Measurements from ENCODE around the gene COL11A2.
A peak's percentile ranks its signal among the peaks of the same experiment; 100 is the strongest.

COL11A2 gene

DNA sequence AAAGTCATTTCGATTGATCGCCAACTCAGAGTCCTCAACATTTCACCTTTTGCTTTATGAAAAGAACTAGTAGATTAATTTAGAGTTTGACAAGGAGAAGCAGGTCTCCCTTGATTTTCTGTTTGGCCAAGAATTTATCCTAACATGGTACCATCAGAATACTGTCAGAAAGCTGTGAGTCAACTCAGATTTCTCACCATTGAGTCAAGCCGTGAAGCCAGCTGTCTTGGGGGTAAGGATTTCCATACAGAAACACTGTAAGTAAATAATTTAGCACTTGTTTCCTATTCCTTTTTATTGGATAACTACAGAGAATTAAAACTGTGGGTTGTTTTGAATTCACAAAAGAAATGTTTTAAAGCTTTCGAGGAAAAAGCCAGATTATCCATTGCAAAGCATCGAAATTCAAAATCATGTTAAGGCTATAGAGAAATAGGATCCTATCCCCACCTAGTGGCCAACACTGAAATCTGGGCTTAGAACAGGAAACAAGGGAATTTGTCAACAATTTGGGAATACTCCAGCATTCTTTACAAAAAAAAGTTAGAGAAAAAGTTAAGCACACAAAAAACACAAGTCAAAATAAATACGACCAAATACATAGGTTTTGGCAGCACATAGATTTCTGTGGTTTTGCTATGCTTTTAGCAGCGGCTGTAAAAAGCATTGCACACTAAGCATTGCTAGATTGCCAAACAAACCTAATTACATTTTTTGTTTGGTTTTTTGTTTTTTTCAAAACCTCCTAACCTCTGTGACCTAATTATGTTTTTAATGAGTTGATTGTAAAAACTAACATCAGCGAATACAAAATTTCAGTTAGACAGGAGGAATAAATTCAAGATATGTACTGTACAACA is 44.2 kb downstream of the COL11A2 start:
- peak; percentile 44 for DNase-seq

DNA sequence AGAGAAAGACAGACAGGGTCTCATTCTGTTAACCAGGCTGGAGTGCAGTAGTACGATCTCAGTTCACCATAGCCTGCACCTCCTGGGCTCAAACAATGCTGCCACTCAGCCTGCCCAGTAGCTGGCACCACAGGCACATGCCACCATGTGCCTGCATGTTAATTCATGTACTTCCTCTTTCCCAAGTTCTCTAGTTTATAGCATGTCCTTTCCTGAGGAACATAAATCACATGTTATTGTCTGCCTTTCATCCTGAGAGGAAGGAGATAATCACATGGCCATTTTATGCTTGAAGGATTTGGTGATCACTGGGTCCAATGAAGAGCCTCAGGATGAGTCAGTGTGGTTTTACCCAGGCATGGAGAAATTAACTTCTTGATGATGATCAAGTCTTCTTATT is 47.9 kb downstream of the COL11A2 start:
- no peak for DNase-seq

DNA sequence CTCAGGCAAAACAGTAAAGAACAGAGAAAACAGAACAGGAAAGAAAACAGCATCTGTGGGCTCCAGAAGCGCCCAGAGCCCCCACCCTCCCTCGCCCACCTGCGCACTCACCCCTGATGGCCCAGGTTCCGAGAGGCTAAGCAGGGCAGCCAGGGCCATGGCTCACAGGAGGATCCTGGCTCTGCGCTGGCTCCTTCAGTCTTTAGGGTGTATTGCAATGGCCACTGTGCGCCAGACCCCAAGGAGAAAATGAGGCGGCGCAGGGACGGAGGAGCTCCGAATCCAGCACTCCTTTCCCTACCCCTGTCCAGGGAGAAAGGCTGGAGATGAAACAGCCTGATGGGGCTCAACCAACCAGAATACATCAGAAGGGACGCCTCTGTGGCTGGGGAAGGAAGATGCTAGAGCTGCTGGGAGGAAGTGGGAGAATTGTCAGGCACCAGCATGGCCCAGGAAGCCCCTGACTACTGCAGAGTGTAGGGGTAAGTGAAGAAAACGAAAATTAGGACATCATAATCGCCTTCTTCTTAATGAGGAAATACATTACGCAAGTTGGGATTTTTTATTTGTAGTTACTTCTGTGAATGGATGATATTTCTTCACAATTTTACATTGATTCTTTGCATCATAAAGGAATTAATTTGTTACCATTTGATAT is 49.0 kb downstream of the COL11A2 start:
- no peak for DNase-seq

DNA sequence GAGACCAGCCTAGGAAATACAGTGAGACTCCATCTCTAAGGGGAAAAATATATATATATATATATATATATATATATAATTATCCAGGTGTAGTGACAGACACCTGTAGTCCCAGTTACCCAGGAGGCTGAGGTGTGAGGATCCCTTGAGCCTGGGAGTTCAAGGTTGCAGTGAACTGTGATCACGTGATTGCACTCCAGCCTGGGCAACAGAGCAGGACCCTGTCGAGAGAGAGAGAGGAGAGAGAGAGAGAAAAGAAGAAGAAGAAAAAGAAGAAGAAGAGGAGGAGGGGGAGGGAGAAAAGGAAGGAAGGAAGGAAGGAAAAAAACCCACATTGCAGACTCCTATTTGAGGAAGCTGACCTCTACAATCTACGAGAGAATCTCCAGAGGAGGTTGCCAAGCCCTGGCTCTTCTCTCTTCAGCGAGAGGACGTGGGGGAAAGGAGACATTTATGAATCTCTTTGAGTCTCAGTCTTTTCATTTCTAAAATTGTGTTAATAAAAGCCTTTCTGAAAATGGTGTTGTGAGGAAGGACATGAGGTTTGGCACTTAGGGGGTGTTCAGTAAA is 49.7 kb downstream of the COL11A2 start:
- no peak for DNase-seq

DNA sequence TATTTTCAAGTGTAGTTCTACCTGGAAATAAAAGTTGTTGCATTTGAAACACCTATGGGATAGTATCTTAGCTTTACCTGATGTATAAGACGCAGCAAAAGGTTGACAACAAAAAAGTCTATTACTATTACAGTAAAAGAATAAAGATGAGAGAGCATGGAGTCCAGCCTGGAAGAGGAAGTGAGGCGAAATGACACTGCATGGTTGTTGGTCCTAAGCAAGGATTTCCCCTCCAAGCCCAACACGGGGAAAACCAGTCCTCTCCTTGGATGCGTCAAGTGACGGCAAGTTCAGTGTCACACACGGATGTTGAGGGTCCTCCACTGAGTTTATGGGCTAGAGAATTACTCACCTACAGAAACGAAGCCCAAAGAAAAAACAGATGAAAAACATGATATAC is 51.7 kb downstream of the COL11A2 start:
- no peak for DNase-seq

DNA sequence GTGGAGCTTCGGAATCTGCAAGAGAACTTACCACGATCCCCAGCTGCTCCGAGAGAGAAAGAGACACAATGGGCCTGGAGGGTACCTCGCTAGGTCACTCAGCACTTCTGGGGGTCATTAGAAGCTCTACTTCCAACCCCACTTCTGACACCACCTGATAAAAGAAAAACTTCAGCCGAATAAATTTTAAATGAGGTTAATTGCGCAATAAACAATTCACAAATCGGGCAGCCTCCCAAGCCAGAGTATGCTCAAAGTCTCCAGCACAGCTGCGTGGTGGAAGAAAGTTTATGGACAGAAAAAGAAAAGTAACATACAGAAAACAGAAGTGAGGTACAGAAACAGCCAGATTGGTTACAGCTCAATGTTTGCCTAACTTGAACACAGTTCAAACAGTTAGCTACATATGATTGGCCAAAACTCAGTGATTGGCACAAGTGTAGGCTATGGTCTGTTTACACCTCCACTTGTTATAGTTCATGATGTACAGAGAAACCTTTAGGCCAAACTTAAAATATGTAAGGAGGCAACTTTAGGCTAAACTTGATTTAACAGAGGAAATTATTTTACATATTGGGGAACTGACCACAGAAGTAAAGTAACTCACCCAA is 52.6 kb downstream of the COL11A2 start:
- no peak for DNase-seq

DNA sequence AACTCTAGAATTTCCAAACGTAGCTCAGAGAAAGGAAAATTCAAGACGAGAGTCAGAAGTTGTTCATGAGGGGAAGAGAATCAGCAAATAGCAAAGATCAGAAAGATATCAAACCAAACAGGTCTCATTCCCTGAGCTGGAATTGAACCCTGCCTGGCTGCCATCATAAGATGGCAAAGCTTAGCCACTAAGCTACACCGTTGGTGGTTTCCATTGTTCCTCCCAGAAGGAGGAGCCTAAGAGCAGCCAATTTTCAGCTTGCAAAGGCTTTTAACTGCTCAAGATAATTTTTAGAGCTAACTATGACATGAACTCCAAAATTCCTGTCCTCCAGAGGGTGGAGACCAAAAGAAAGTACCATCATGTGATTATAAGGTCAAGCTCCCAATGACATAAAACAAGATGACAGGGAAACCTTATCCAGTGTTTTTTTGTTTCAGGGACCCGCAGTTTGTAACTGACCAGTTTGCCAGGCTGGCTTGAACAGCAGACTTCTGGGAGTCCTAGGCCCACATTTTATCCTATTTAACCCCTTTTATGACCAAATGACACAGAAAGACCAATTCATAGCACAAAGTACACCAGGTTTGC is 55.9 kb downstream of the COL11A2 start:
- DNase-seq: no peak

DNA sequence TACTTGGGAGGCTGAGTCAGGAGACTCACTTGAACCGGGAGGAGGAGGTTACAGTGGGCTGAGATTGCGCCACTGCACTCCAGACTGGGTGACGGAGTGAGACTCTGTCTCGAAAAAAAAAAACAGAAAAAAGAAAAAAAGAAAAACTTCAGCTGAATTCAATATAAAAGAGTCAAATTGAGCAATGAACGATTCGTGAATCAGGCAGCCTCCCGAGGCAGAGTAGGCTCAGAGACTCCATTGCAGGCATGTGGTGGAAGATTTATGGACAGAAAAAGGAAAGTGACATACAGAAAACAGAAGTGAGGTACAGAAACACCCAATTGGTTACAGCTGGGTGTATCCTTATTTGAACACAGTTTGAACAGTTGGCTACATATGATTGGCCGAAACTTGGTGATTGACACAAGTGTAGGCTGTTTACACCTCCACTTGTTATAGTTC is 60.2 kb downstream of the COL11A2 start:
- DNase-seq: no peak

DNA sequence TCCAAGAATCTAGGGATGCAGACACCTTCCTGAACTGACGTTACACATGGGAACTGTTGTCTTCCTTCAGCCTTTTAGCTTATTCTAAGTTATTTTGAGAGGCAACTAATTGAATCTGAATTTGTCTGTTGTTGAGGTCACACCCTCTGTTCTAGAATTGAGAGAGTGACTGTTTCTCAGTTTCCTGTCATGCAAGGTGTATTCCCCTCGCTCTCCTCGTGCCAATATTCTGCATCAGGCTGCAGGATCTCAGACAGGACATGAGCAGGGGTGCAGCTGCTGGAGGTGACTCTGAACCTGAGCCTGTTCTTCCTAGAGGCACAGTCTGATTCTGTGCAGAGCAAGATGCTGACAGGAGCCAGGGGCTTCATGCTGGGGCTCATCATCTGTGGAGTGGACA is 63.9 kb downstream of the COL11A2 start:
- DNase-seq: no peak

DNA sequence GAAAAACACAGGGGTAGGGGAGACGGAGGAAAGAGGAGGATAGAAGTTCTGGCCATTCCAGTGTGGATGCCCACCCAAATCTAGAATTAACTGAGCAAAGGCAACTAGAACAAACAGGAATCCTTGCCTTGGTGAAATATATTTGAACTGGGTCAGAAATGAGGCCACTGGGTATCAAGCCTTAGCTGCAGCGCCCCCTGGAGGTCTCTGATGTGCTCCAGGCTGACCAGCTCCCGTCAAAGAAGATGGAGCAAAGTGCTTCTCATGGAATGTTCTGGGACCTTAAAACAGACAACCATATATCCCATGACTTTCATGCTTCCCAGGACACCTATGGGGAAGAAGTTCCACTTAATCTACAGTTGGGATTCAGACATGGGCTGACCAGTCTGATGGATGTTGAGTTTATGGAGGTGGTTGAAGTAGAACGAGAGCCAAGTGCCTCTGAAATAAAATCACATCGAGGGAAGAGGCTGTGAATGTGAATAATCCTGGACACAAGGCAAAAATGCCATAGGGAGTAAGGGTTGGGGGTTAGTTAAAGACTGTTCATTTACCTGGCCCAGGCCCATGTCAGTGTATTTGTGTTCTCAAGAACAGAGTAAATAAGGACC is 66.1 kb downstream of the COL11A2 start:
- peak; percentile 19 for DNase-seq

DNA sequence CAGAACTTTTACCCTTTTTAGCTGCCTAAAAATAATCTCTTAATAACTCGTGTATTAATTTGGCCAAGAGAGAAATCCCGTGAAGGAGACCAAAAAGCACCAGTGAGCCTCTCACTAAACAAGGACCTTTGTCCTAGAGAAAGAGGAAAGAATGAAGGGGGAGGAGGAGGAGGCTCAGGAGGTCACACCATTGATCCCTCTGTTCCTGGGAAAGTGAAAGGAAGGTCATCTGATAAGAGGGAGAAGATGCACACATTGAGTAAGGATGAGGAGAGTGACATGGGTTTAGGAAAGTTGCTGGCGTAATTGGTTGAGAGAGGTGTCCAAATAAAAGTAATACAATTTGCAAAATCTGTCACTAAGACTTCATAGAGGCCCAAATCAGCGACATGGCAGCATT is 67.3 kb downstream of the COL11A2 start:
- no peak for DNase-seq

DNA sequence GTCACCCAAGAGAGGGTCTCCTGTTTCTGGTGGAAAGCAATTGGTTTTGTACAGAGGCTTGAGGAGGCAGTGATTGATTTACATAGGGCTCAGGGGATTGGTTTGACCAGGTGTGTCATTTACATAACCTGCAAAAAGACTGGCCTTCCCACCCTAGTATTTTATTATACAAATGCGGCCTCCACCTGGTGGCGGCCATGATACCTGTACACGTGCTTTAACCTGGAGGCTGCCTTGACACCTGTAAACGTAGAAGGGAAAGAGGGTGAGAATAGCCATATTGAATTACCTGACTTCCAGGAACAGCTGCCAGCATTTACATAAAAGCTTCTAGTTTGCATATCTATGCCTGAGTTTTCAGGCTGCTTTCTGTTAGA is 67.8 kb downstream of the COL11A2 start:
- no peak for DNase-seq

DNA sequence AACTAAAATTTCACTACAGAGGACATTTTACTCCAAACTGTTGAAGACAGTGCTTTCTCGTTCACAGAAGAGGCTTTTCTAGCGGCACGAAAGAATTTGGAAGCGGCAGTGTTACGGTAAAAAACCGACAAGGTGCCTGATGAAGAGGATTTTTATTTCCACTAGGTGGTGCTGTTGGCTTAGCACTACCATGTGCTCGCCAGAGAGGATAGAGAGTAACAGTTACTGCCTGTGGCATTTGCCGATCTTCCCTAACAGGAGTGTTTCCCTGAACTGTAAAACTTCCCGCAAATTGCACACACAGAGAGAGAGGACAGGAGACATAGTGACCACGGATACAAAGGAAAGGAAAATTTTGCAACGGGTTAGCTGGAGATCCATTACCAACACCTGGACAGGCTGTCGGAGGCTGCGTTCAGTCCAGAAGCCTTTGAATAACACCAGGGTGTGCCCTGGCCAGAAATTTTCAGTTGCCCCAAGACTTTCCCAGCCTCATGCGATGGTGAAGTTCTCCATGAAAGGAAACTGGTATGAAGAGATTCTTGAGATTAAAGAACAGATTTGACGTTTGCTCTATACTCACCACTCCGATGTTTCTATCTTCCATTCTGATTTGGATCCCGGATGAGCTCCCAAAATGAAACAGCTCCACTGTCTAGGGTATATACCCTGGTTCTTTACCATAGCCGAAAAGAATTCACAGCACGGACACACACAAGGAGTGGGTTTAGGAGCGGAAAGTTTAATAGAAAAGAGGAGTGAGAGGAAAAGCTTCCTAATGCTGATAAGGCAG is 68.3 kb downstream of the COL11A2 start:
- peak; percentile 25 for DNase-seq

DNA sequence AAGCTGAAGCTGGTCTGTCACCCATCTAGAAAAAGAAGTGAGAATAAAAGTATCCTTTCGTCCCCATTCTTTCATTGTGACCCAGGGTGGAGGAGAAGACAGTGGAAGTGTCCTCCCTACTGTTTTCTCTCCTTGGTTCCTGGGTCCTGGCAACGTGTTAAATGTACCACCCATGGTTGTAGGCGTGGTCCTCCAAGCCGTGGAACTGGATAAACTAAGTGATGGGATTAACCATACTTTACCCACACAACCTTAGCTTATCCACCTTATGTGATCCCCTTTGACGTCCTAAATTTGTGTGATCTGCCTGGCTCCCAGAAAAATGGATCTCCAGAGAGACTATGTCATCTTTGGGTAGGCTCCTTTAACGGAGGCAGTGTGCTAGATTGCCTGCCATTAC is 69.1 kb downstream of the COL11A2 start:
- DNase-seq: no peak

DNA sequence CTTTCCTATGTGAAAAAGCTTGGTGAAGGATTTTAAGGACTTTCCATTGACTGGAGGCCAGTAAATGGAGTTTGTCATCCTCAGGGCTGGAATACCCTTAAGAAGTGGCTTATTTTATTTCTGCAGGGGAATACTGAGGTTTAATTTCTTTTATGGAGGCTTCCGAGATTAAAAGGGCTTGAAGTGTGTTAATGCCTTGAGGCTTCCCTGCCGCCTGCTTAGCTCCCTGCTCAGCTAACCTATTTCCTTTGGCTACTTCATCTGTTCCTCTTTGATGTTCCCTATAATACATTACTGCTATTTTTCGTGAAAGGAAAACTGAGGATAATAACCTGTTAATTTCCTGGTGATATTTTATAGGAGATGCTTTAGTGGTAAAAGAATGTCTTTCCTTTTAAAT is 72.3 kb downstream of the COL11A2 start:
- no peak for DNase-seq

DNA sequence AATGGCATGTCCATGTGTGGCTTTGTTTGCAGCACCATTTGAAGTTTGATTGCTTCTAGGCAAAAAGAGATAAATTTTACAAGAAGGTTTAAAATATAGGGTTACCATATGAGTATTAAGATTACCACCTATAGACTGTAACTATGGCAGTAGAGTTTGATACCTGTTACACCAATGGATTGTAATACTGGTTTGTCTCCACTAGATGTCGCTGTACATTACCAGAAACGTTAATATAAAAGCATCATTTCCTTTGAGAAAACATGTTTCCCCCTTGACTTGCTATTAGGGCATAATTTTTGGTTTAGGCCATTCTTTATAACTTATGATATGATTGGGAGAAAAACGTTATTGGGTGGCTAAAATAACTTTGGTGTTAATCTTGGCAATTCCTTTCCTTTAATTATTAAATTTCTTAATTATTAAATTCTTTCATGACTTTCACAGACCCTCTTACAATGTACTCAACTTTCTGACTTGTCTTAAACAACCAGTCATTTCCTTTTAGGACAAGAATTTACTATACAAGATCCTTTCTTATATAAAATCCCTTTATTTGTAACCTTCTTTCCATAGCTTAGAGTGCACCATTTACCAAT is 73.6 kb downstream of the COL11A2 start:
- peak; percentile 55 for DNase-seq

DNA sequence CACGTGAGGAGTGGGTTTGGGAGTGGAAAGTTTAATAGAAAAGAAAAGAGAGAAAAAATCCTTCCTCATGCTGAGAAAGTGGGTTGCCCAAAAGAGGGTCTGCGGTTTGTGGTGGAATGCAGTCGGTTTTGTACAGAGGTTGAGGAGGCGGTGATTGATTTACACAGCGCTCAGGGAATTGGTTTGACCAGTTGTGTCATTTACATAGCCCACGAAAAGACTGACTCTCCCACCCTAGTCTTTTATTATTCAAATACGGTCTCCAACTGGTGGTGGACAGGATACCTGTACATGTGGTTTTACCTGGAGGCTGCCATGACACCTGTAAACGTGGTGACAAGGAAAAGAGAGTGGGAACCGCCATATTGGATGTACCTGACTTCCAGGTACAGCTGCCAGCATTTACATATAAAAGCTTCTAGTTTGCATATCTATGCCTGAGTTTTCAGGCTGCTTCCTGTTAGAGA is 74.4 kb downstream of the COL11A2 start:
- no peak for DNase-seq

DNA sequence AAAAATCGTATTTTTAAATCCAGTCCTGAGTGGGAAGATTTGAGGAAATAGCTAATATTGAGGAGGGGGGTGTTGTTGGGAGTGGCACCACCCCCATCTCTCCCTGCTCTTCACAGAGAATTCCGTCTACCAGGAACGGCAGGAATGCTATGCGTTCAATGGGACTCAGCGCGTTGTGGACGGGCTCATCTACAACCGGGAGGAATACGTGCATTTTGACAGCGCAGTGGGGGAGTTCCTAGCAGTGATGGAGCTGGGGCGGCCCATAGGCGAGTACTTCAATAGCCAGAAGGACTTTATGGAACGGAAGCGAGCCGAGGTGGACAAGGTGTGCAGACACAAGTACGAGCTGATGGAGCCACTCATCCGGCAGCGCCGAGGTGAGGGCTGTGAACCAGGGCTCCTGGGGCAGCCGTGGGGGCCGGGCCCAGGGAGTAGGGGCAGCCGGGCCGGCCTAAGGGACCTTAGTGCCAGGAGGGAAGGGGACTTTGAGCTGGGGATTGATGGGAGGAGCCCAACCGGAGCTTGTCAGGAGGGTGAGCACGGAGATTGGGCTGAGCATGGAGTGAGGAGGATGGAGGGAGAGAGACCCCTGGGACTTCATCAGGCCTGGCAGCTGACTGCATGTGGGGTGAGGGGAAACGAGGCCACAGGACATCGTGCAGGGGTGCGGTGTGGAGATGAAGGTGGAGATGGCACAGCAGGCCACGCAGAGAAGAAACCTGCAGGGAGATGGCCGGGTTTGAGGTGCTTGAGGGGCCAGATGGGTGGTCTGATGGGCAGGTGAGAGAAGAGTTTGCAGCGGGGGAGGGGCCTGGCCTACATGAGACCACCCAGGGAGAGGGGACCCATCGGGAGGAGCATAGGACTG is 75.2 kb downstream of the COL11A2 start:
- DNase-seq: no peak

DNA sequence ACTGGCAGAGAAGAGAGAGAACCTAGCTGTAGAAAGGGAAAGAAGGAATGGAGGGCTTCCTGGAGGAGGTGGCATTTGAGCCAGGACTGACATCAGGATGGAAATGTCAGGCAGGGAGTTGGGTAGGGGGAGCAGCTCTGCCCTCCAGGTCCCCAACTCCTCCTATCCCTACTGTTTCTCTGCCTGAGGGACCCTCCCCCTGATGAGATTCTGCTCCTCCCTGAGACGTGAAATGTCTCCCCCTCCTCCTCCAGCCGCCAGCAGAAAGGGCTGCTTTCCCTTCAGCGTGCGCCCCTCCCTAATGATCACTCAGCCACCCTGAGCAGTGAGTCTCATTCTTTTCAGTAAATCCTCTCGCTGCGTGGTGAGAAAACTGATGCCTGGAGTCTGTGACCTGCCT is 75.8 kb downstream of the COL11A2 start:
- no peak for DNase-seq

DNA sequence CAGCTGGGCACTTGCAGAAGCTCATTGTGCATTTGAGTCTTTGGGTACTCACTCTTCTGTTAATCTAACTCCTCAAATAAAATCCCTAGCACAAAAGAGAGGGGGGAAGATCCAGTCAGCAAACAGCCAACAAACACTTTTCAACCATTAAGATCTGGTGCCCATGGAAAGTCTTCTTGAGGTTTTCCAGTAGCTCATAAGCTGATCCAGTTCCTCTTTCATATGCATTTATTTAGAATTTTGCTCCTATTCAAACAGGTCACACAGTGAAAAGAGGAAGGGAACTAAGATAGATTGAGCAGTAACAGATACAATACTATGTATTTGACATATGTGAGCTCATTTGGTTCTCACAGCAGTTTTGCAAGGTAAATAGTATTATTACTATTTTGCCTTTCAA is 77.9 kb downstream of the COL11A2 start:
- no peak for DNase-seq

All from fibroblast of skin of right quadriceps (primary cell).